Esophagus muscularis mucosa (tissue), 4 donors: ENCODE data around the gene HSPA14. TPM values are rescaled to one million over a fixed set of nuclear protein-coding genes. Genes with fewer than 3 reads are reported as not detected.
"Not testable (repeated sequence)": the region's sequence is repeated elsewhere in the genome, so short reads cannot be mapped to it uniquely, and the experiment has no call there.

Source experiments
- DNase-seq: peaks from one replicate; pipeline ENCODE4 v3.0.0-alpha.2; 2017; ENCODE audit errors: extremely low spot score
- H3K27ac ChIP-seq, 4 donors: fragments of 200-600 bp; sonication (generic); replicated peaks in 1 of 4; 1 replicate in 3 of 4; 2 replicates in 1 of 4; pipeline ENCODE4 v1.5.1; 2016 to 2019; ENCODE audit warnings: mild to moderate bottlenecking in 1 of 4
- H3K27me3 ChIP-seq, 4 donors: fragments of 200-600 bp; sonication (generic); one replicate each; pipeline versions ENCODE4 v1.5.1 to v1.6.0; 2016 to 2019
- H3K36me3 ChIP-seq, 4 donors: fragments of 200-600 bp; sonication (generic); one replicate each; pipeline ENCODE4 v1.5.1; 2016 to 2019
- H3K4me1 ChIP-seq, 4 donors: fragments of 200-600 bp; sonication (generic); one replicate each; pipeline ENCODE4 v1.5.1; 2016 to 2019
- H3K4me3 ChIP-seq, 4 donors: fragments of 200-600 bp; sonication (generic); 1 replicate in 2 of 4; 2 replicates in 2 of 4; pipeline ENCODE4 v1.5.1; 2016 to 2019; ENCODE audit warnings: mild to moderate bottlenecking in 4 of 4, moderate library complexity in 1 of 4
- H3K9me3 ChIP-seq, 4 donors: fragments of 200-600 bp; sonication (generic); 1 replicate in 3 of 4; 2 replicates in 1 of 4; pipeline ENCODE4 v1.5.1; 2016 to 2019
- EP300 ChIP-seq: sonication (generic); formaldehyde crosslinking; IDR thresholded peaks from one replicate; pipeline ENCODE4 v1.6.1; 2017; ENCODE audit warnings: antibody characterized with exemption
- POLR2A ChIP-seq: fragments of 450-650 bp; IDR thresholded peaks from one replicate; pipeline ENCODE4 v1.6.1; 2017; ENCODE audit warnings: antibody characterized with exemption, moderate library complexity, mild to moderate bottlenecking, low read depth
- POLR2AphosphoS5 ChIP-seq, 2 donors: sonication (generic); formaldehyde crosslinking; IDR thresholded peaks; one replicate each; pipeline ENCODE4 v1.6.1; 2017; ENCODE audit warnings: antibody characterized with exemption in 2 of 2
- WGBS: methylation state at CpG from one replicate; pipeline ENCODE4 v1.1.5; 2018; 5-methylcytosine and 5-hydroxymethylcytosine counted together
- intact Hi-C: fragments of 100-400 bp; cut with DNase I; formaldehyde crosslinking; loops from one replicate; pipeline ENCODE4 v1.15.1; 2023
- total RNA-seq, 4 donors: library from RNA; depleted of rRNA; stranded (reverse); fragments of >200 nt; gene quantifications; one replicate each; pipeline versions ENCODE4 v1.1.0 to v1.2.1, GENCODE V29; 2016
- TF ChIP-seq, protein P1 (sequence below), 3 experiments: fragments of 200-600 bp in 2 of 3; fragments of 450-650 bp in 1 of 3; sonication (generic) in 2 of 3; IDR thresholded peaks; one replicate each; pipeline ENCODE4 v1.5.1; 2017 to 2019; ENCODE audit warnings: antibody characterized with exemption in 3 of 3, mild to moderate bottlenecking in 2 of 3, moderate library complexity in 1 of 3

Gene HSPA14
- total RNA-seq, 4 donors from 2014 or later: 6.8 to 9.8 (median 7.8) TPM

DNA sequence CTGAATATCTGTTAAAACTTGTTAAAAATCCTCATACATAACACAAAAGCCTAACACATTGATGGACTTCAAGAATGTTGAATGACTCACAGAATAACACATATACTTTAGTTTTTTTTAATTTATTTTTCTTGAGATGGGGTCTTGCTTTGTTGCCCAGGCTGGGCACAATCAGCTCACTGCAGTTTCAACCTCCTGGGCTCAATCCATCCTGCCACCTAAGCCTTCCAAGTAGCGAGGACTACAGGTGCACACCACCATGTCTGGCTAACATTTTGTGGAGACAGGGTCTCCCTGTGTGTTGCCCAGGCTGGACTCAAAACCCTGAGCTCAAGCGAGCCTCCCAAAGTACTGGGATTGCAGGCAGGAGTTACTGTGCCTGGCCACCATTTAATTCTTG is 68.7 kb downstream of the HSPA14 start:
- Histone ChIP-seq H3K27ac (no peak overlapping the region), H3K9me3 (no peaks in the 10 kb centered on the region), H3K4me3 (no peak overlapping the region), H3K4me1 (no peaks in the 10 kb centered on the region), H3K36me3 (peaks cover 9 to 50% (median 30%) of the 10 kb centered on the region in 4 donors), H3K27me3 (no peaks in the 10 kb centered on the region)
- TF ChIP-seq EP300: no peak
- TF ChIP-seq, protein P1, sequence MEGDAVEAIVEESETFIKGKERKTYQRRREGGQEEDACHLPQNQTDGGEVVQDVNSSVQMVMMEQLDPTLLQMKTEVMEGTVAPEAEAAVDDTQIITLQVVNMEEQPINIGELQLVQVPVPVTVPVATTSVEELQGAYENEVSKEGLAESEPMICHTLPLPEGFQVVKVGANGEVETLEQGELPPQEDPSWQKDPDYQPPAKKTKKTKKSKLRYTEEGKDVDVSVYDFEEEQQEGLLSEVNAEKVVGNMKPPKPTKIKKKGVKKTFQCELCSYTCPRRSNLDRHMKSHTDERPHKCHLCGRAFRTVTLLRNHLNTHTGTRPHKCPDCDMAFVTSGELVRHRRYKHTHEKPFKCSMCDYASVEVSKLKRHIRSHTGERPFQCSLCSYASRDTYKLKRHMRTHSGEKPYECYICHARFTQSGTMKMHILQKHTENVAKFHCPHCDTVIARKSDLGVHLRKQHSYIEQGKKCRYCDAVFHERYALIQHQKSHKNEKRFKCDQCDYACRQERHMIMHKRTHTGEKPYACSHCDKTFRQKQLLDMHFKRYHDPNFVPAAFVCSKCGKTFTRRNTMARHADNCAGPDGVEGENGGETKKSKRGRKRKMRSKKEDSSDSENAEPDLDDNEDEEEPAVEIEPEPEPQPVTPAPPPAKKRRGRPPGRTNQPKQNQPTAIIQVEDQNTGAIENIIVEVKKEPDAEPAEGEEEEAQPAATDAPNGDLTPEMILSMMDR (IDR thresholded peaks at IDR 0.05): no peak
- TF ChIP-seq POLR2A: no peak
- TF ChIP-seq POLR2AphosphoS5 (IDR thresholded peaks at IDR 0.05): no peak
- no peak for DNase-seq
- WGBS: 89% methylated on average over 2 of the region's 2 CpGs
- intact Hi-C loops: no loop called here

DNA sequence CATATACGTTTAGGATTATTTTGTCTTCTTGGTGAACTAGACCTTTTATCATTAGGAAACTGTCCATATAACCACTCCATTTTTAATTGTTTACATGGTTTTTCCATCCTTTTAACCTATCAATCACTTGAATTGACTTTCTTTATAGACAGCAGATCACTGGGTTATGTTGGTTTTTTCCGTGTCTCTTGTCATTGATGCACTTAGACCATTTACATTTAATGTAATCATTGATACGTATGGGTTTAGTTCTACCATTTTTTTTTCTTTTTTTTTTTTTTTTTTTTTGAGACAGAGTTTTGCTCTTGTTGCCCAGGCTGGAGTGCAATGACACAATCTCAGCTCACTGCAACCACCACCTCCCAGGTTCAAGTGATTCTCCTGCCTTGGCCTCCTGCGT is 69.5 kb downstream of the HSPA14 start:
- H3K27ac ChIP-seq, H3K9me3 ChIP-seq, H3K27me3 ChIP-seq, intact Hi-C loops, H3K4me1 ChIP-seq, H3K4me3 ChIP-seq, DNase-seq: not testable (repeated sequence)
- WGBS: 94% methylated on average over 4 of the region's 4 CpGs
- H3K36me3 ChIP-seq: peaks cover 9 to 58% (median 33%) of the 10 kb centered on the region in 4 donors

DNA sequence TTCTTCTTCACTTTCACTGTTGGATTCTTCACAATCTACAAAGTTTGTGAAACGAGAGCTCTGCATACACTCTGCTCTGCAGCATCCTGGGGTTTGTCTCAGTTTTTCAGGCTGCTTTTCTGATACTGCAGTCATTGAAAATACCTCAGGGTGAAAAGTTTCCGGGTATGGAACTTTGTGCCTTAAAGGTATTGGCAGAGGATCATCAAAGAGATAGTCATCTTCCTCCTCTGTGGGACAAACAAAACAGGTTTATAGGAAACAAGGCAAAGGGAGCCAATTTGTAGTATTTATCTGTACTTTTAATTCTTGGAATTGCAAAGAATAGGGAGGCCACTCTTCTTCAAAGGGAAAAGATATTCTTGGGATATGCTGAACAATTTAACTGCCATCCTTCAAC is 71.0 kb downstream of the HSPA14 start:
- intact Hi-C loops: no loop called here
- 95% methylated on average over 2 of the region's 2 CpGs for WGBS

DNA sequence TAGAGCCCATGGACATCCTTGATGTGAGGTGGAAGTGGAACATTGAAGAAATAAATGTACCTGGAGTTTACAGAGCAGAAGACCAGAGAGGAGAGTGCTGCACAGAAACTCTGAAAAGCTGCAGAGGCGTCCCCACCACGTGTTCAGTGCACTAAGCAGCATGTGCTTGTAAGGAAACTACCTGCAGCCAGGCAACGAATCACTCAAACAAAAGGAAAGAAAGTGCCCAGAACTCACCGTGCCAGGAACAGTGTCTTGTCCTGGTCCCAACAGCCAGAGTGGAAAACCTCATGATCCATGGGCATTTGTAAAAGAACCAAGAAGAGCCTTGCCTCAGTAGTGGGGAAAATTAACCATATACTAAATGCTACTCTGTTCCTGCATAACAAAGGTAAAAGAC is 72.8 kb downstream of the HSPA14 start:
- TF ChIP-seq, protein P1 (IDR thresholded peaks at IDR 0.05): no peak
- no peak for TF ChIP-seq EP300
- no peak for TF ChIP-seq POLR2A
- no peak for TF ChIP-seq POLR2AphosphoS5 (IDR thresholded peaks at IDR 0.05)
- Histone ChIP-seq H3K4me3 (no peak overlapping the region), H3K9me3 (peaks cover 0 to 2% (median 0%) of the 10 kb centered on the region in 4 donors), H3K27ac (no peak overlapping the region), H3K36me3 (peaks cover 19 to 74% (median 42%) of the 10 kb centered on the region in 4 donors), H3K4me1 (no peaks in the 10 kb centered on the region), H3K27me3 (no peaks in the 10 kb centered on the region)
- intact Hi-C loops: no loop called here
- 94% methylated on average over 4 of the region's 4 CpGs for WGBS
- DNase-seq: no peak

More for the DNA sequence above, 71.0 kb downstream of the HSPA14 start:
- Histone ChIP-seq H3K36me3 (peaks cover 14 to 65% (median 40%) of the 10 kb centered on the region in 4 donors), H3K27me3 (no peaks in the 10 kb centered on the region), H3K27ac (no peak overlapping the region), H3K9me3 (no peaks in the 10 kb centered on the region), H3K4me3 (no peak overlapping the region), H3K4me1 (no peaks in the 10 kb centered on the region)
- TF ChIP-seq, protein P1 (IDR thresholded peaks at IDR 0.05): no peak
- TF ChIP-seq POLR2A: no peak
- TF ChIP-seq POLR2AphosphoS5 (IDR thresholded peaks at IDR 0.05): no peak
- no peak for TF ChIP-seq EP300
- no peak for DNase-seq

DNA sequence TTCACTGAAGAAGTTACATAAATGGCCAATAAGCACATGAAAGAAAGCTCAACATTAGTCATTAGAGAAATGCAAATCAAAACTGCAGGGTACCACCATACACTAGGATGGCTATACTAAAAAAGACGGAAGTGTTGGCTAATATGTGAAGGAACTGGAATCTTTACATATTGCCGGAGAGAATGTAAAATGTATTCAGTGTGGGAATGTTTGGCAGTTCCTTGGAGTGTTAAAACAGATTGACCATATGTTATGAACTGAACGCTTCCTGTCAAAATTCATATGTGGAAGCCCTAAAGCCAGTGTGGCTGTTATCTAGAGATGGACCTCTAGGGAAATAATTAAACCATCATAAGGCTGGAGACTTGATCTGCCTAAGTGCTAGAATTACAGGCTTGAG is 73.7 kb downstream of the HSPA14 start:
- peaks cover 0 to 10% (median 7%) of the 10 kb centered on the region in 4 donors for H3K9me3 ChIP-seq
- peaks cover 27 to 80% (median 48%) of the 10 kb centered on the region in 4 donors for H3K36me3 ChIP-seq
- DNase-seq: no peak
- H3K4me3 ChIP-seq: no peak overlapping the region
- no peaks in the 10 kb centered on the region for H3K4me1 ChIP-seq
- intact Hi-C loops: no loop called here
- no peak overlapping the region for H3K27ac ChIP-seq
- no peak for TF ChIP-seq EP300
- TF ChIP-seq POLR2AphosphoS5 (IDR thresholded peaks at IDR 0.05): no peak
- no peak for TF ChIP-seq POLR2A
- TF ChIP-seq, protein P1 (IDR thresholded peaks at IDR 0.05): no peak
- WGBS: 97% methylated on average over 3 of the region's 3 CpGs
- H3K27me3 ChIP-seq: no peaks in the 10 kb centered on the region
